OCI-LY3 (cell line): ENCODE data around the gene LTV1.
"Not testable (repeated sequence)": the region's sequence is repeated elsewhere in the genome, so short reads cannot be mapped to it uniquely, and the experiment has no call there.

ENCODE experiments used
- H2AFZ ChIP-seq: fragments of 200-600, 300-600 bp; shearing (Covaris generic); 2 replicates; pipeline ENCODE4 v1.6.0; 2014; ENCODE audit warnings: antibody characterized with exemption, low read depth, low read length
- H3K27ac ChIP-seq: fragments of 200-600, 300-600 bp; sonication (generic); 2 replicates; pipeline ENCODE4 v1.5.1; 2014; ENCODE audit warnings: mild to moderate bottlenecking, low read length, moderate library complexity, mixed read lengths
- H3K27me3 ChIP-seq: fragments of 200-600, 300-600 bp; sonication (generic); 2 replicates; pipeline ENCODE4 v1.6.1; 2014; ENCODE audit warnings: low read depth, low read length, mixed read lengths
- H3K36me3 ChIP-seq: fragments of 200-600, 300-600 bp; sonication (generic); replicated peaks from 2 replicates; pipeline ENCODE3; 2014; ENCODE audit warnings: low read depth, low read length, mixed read lengths
- H3K4me1 ChIP-seq: fragments of 300-600, 200-600 bp; sonication (generic); 2 replicates; pipeline ENCODE4 v1.6.1; 2014; ENCODE audit warnings: low read length, mixed read lengths
- H3K4me2 ChIP-seq: fragments of 200-600, 300-600 bp; sonication (generic); 2 replicates; pipeline ENCODE4 v1.6.1; 2014; ENCODE audit warnings: low read length, mixed read lengths
- H3K4me3 ChIP-seq: fragments of 300-600, 200-600 bp; sonication (generic); 2 replicates; pipeline ENCODE4 v1.5.1; 2014; ENCODE audit warnings: antibody characterized with exemption, mild to moderate bottlenecking, low read length, moderate library complexity
- H3K79me2 ChIP-seq: fragments of 300-600, 200-600 bp; shearing (Covaris generic); 2 replicates; pipeline ENCODE4 v1.6.1; 2014; ENCODE audit warnings: mild to moderate bottlenecking, low read length, mixed read lengths
- H3K9ac ChIP-seq: fragments of 300-600, 200-600 bp; shearing (Covaris generic); 2 replicates; pipeline ENCODE4 v1.6.0; 2014; ENCODE audit warnings: mild to moderate bottlenecking, low read length, moderate library complexity
- H3K9me3 ChIP-seq: fragments of 200-600, 300-600 bp; shearing (Covaris generic); 2 replicates; pipeline ENCODE4 v1.6.1; 2014; ENCODE audit warnings: low read length, mixed read lengths; ENCODE audit not compliant: insufficient read depth
- H4K20me1 ChIP-seq: fragments of 200-600, 300-600 bp; sonication (generic); 2 replicates; pipeline ENCODE4 v1.6.1; 2016; ENCODE audit warnings: low read length, mixed read lengths; ENCODE audit not compliant: insufficient read depth
- CTCF ChIP-seq: fragments of 200-600, 300-600 bp; sonication (generic); IDR thresholded peaks from 2 replicates; pipeline ENCODE4 v1.5.1; 2014; ENCODE audit warnings: antibody characterized with exemption, low read length, low read depth
- EZH2phosphoT487 ChIP-seq: fragments of 200-600 bp; shearing (Covaris generic); IDR thresholded peaks from 2 replicates; pipeline ENCODE4 v1.6.1; 2018; ENCODE audit warnings: antibody characterized with exemption, mixed run types, low read depth

LTV1 gene

GRCh38 chr6:143842902-143843676, at the start of gene LTV1:
Gene LTV1 (plus strand): TSS chr6:143843338. CDS start chr6:143843478, 140 bp downstream.
- peak within 1 kb of the TSS; percentile 95 for H3K4me3 ChIP-seq
- H3K4me1 ChIP-seq = peaks cover 11% of the 10 kb centered on the region
- H2AFZ ChIP-seq = peak within 1 kb of the TSS; percentile 97
- H3K27me3 ChIP-seq = no peaks in the 10 kb centered on the region
- peaks cover 47% of the 10 kb centered on the region for H3K79me2 ChIP-seq
- TF ChIP-seq EZH2phosphoT487 (no peak), CTCF (no peak)
- peak within 1 kb of the TSS; percentile 92 for H3K9ac ChIP-seq
- H3K4me2 ChIP-seq = peak within 1 kb of the TSS; percentile 96
- no peaks in the 10 kb centered on the region for H4K20me1 ChIP-seq
- peaks cover 30% of the 10 kb centered on the region for H3K36me3 ChIP-seq
- no peaks in the 10 kb centered on the region for H3K9me3 ChIP-seq
- peak within 1 kb of the TSS; percentile 63 for H3K27ac ChIP-seq

- H3K4me1 ChIP-seq, H3K9ac ChIP-seq, H4K20me1 ChIP-seq: not testable (repeated sequence)
Measured at GRCh38 chr6:143796551-143796950, 46.6 kb upstream of the LTV1 start.

GRCh38 chr6:143798487-143798886, 44.7 kb upstream of the LTV1 start:
- H3K36me3 ChIP-seq, H2AFZ ChIP-seq, H4K20me1 ChIP-seq, H3K9ac ChIP-seq, H3K4me2 ChIP-seq, H3K4me3 ChIP-seq, H3K79me2 ChIP-seq, H3K9me3 ChIP-seq, H3K4me1 ChIP-seq, H3K27me3 ChIP-seq, H3K27ac ChIP-seq: not testable (repeated sequence)

More at GRCh38 chr6:143796551-143796950, 46.6 kb upstream of the LTV1 start:
- H3K27me3 ChIP-seq, H3K4me2 ChIP-seq, H3K27ac ChIP-seq, H3K9me3 ChIP-seq, H3K79me2 ChIP-seq, H2AFZ ChIP-seq, H3K4me3 ChIP-seq: not testable (repeated sequence)
- peaks cover 12% of the 10 kb centered on the region for H3K36me3 ChIP-seq

GRCh38 chr6:143802833-143803565, 40.1 kb upstream of the LTV1 start:
- Histone ChIP-seq H3K36me3 (no peaks in the 10 kb centered on the region), H3K4me1 (no peaks in the 10 kb centered on the region), H3K27me3 (no peaks in the 10 kb centered on the region), H3K79me2 (no peaks in the 10 kb centered on the region), H3K4me2 (no peak overlapping the region), H2AFZ (no peak overlapping the region), H3K9ac (no peak overlapping the region), H3K4me3 (no peak overlapping the region), H4K20me1 (no peaks in the 10 kb centered on the region), H3K27ac (no peak overlapping the region), H3K9me3 (no peaks in the 10 kb centered on the region)
- TF ChIP-seq EZH2phosphoT487 (no peak), CTCF (no peak)
